SW480 (cell line): ENCODE results near the gene FHIT.
"Not testable (repeated sequence)": the region's sequence is repeated elsewhere in the genome, so short reads cannot be mapped to it uniquely, and the experiment has no call there.

Experiments
- DNase-seq: peaks from one replicate; pipeline ENCODE4 v3.0.0-alpha.2; 2016; ENCODE audit warnings: low spot score

FHIT gene

DNA sequence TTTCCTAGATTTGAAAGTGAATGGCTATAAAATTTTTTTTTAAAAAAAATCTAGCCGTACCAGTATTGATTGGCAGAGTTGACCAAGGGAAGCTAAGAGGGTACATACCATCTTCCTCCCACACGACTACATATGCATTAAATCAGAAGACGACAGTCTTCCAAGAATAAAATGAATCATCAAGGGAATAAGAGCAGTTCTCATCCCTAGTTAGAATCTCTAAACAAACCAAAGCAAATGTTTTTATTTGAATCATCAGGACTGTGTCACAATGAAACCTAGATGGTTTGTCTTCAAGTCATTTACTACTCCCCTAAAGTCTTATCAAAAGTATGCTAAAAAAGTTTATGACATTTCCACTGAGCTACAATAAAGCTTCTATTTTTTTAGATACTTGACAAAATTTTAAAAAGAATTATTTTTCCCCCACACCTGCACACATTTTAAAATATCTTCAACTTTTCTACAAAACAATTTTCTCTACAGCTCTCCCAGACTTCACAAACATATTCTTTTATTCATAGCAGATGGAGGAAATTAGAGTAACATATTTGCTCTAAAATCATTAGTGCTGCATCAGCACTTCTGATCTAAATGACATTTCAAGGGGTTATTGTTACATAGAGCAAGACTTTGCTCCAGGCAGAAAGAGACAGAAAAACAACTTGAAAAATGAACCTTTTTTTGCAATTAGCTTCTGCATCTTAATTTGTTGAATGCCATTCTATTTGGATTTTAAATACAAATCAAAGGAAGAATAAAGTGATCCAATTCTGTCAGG, 547.1 kb downstream of the FHIT start:
- DNase-seq: no peak

DNA sequence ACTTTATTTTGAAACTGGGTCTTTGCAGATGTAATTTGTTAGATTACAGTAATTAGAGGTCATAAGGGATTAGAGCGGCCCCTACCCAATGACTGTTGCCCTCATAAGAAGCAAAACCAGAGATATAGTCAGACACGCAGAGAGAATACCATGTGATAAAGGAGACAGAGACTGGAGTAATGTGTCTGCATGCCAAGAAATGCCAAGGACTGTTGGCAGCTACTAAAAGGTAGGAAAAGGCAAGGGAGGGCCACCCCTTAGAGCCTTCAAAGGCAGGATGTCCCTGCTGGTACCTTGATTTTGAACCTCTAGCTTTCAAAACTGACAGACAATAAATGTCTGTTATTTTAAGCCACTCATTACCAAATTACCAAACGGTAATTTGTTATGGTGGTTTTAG, 548.2 kb downstream of the FHIT start:
- no peak for DNase-seq

DNA sequence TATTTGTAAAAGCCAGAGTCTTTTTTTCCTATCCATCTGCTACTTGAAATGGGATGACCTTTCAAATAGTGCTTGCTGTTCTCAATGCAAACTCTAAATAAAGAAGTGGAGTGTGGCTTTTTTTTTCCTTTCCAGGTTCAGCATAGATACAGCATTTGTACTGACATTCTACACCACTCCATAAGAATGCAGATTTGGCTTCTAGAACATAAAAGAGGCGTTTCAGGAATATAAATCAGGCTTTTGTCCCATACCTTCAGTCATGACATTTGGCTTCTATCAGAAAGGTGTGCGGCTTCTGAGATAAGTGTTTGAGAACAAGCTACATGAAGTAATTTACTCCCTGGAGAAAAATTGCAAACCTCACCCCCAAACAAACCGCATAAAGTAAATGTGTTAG, 553.1 kb downstream of the FHIT start:
- no peak for DNase-seq

DNA sequence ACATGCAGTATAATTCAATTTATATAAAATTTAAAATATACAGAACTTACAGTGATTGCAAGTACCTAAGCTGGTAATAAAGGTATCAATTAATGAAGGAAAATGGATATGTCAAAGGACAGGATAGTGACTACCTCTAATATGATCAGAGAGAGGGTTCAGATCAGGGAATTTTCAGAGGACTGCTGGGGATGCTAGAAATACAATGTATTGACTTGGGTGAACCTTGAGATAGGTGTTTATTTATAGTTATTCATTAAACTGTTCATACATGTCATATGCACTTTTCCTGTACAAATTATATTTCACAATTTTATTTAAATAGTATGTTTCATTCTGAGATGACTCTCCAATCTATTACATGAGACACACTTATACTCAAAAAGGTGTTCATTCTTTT, 554.1 kb downstream of the FHIT start:
- DNase-seq: no peak

DNA sequence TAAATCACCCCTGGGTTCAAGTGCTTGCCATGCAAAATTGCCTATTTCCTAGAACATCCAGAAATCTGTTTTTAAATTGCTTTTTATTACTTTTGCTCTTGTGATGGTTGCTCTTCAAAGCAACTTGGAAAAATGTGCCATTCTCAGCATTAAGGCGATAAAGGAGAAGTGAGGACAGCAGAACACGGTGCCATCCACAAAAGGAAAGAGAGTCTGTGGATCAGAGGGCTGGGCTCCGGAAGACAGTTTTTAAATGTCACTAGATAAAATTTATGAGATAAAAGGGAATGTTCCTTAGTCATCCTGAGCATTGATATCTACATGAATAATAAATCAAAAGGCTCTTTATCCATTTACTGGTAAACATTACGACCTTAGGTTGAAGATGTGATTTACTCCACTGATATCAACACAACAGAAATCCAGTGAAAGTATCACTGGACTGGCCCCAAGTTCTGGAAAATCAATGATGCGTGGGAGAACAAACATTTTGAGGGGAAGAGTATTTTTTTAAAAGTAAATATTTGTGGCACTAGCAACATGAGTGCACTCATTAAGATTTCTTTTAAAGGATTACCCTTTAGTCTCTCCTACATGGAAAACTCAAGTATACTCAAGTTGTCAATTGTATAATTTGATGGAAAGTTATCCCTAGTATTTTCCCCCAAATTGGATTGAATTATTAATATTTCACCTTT, 554.7 kb downstream of the FHIT start:
- DNase-seq: no peak

DNA sequence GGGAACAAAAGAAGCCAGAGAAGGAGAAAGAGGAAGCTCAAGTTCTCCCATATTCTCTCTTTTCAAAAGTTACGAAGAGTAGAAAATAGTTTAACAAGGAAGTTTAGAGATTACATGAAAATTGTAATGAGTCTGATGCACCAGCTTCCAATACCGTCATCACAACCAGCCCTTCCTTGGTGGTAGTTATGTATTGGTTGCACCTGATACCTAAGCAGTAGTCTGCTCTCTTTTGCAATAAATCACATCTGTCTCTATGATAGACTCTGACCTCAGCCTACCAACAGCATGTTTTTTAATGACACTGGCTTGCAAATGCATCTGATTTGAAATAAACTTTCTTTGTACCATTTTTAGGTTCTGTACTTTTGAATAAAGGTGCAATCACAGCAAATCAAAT, 575.8 kb downstream of the FHIT start:
- DNase-seq: no peak

DNA sequence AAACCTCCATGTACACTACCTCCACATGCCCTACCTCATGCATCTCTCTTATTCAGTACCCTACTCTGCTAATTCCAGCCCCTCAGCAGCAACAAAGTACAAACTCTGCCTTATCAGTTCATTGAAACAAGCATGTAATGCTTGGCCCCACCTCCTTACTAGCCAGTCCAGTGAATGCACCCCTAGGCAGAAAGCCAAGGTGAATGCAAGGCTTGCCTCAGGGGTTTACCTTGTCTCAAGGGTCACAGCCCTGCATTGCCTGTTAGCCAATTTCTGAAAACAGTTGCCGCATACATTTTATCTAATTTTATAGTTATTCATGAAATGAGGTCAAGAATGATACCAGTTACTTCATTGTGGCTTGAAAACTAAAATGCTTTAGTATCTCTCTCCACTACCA, 576.4 kb downstream of the FHIT start:
- no peak for DNase-seq

DNA sequence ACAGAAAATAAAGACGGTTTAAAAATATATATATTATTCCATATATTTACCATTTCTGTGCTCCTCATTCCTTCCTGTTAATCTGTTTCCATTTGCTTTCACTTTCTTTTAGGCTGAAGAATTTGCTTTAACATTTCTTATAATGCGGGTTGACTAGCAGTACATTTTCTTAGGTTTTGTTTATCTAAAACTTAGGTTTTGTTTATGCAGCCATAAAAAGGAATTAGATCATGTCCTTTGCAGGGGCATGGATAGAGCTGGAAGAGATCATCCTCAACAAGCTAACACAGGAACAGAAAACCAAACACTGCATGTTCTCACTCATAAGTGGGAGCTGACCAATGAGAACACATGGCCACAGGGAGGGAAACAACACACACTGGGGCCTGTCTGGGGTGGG, 578.1 kb downstream of the FHIT start:
- DNase-seq: no peak

DNA sequence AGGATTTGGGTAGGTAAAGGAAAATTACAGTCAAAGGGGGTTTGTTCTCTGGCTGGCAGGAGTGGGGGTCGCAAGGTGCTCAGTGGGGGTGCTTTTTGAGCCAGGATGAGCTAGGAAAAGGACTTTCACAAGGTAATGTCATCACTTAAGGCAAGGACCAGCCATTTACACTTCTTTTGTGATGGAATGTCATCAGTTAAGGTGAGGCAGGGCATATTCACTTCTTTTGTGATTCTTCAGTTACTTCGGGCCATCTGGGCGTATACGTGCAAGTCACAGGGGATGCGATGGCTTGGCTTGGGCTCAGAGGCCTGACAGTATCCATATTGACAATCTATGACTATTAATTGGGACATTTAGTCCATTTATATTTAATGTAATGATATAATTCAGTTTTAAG, 578.9 kb downstream of the FHIT start:
- not testable (repeated sequence) for DNase-seq

DNA sequence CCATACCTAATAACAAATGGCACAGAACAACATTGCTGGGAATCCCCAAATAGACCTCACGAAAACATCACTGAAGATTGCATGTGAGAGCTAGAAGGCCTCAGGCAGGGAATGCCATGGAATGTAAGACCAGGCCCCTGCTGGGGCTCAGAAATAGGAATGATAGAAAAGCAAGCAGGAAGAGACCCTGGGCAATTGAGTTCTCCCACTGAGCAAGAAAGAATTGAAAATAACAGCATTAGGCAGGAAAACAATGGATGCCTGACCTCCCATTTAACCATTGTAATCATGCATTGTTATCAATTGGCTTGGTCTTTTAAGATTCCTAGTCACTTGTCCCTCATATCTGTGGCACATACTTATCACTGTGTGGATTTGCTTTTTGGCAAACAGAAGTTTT, 581.6 kb downstream of the FHIT start:
- no peak for DNase-seq

DNA sequence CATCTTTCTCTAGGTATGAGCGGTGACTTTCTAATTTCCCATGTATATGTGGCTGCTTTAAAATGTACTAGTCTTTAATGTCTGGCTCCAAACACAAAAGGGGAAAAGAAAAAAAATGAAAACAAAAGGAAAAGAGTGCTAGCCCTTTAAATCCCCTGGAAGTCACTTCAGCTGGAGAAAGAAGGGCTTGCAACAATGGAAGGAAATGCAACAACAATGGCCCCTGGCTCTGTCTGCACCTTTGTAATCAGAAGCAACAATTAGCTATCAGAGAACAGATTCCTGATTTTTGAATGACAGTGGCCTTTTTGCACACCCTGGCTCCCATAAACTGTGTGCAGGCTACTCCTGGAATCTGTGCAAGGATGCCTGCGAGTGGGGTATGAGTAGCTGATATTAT, 591.2 kb downstream of the FHIT start:
- DNase-seq: no peak

DNA sequence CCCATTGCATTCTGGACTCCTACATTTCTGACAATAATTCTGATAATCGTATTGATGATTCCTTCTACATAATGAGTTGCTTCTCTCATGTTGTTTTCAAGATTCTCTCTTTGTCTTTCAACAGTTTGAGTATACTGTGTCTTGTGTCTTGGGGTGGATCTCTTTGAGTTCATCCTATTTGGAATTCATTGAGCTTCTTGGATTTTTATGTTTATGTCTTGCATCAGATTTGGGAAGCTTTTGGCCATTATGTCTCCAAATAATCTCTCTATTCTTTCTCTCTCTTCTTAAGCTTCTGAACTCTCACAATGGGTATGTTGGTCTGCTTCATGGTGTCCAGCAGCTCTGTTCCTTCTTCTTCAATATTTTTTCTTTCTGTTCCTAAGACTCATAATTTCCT, 592.2 kb downstream of the FHIT start:
- no peak for DNase-seq

DNA sequence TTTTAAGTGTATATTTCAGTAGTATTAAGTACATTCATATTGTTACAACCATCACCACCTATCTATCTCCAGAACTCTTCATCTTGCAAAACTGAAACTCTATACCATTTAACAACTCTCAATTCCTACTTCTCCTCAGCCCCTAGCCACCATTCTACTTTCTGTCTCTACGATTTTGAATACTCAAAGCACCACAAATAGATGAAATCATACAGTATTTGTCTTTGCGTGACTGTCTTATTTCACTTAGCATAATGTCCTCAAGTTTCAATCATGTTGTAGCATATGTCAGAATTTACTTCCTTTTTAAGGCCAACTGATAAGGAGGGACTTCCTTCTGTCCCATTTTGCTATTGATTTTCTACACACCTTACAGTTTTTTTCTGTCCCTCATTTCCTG, 593.3 kb downstream of the FHIT start:
- DNase-seq: no peak

DNA sequence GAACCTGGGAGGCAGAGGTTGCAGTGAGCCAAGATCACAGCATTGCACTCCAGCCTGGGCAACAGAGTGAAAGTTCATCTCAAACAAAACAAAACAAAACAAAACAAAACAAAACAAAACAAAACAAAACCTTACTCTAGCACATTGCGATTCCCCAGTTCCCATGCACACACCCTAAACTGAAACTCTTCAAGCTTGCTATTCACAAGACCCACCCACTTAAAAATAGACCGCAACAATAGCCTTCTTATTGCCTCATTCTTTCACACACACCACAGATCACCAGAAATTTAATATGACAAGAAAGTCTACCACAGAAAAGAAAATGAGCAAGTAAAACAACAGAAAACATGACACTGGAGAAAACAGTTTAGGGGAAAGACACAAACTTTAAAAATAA, 598.4 kb downstream of the FHIT start:
- DNase-seq: no peak

DNA sequence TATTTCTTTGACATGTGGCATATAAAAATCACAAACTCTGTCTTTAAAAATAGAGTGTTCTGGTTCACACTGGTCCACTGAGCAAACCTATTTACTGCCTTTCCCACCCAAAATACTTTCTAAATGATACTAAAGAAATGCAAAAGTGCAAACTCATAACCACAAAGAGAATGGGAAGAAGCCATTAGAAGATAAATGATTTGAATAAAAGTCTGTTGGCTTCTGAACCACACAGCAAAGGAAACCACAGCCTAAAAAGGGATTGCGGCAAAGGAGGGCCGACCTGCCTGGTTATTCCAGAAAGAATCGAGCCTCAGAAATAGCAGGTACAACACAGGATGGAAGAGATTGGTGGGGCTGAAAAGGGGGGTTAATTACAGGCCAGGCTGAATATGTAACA, 599.5 kb downstream of the FHIT start:
- no peak for DNase-seq

DNA sequence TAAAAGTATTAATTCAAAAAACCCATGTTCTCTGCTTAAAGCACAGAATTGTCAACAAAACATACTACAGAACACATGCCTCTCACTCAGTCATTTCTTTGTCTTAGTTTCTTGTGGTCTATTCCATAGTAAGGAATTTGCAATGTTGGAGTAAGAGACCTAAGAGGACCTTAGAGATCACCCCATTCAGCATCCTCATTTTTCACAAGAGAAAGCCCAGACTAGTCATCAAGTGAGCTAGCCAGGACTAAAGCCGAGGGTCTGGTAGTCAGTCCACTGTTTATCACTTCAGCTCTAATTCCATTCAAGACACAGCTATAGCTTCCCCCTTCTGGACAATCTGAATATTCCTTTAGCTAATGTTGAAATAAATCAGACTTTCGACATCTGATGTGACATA, 601.1 kb downstream of the FHIT start:
- no peak for DNase-seq

DNA sequence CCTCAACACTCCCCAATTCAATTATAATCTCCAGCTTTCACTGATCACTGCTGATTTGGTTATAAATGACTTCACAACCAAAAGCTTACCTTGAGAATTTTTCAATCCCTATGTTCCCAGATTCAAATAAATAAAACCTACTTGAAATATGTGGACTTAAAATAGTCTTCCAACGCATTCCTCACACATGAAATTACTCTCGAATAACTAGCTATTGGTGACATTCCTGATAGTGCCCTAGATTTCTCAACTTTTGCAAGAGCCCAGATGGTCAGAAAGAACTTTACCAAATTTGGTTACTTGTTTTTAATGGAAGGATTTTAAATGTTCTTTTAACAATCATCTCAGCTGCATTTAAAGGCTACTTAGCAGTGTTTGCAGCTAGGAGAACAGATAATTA, 605.5 kb downstream of the FHIT start:
- DNase-seq: no peak

DNA sequence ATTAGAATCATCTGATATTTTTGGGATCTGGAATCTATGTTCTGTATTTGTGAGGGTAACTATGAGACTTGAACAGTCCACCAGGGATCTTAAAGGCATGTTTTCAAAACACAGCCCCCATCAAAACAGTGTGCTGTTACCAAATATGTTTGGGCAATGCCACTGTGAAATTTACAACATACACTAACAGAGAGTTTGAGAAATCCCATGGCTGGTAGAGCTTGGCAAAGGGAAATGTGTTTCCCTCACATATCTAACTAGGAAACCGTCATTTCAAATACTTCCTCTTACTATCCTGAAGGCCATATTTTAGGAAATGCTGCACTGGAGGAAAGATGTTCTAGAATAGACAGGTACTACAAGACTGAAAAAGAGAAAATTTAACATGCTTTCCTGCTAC, 607.4 kb downstream of the FHIT start:
- no peak for DNase-seq

DNA sequence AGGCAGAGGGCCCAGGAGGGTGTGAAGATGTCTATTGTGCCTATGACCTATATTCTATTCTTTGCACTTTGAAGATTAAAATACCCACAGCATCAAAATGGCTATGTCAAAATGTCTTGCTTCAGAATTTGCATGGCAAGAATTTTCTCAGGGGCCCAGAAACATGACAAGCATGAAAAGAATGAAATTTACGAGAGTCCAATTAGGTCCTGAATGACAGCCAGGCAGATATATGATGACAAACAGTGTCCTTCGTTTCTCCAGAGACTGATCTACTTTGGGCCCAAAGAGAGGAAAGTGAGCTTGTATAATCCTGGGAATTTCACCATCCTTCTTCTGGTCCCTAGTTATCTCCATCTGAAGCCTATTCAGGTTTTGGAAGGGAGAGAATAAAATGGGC, 609.9 kb downstream of the FHIT start:
- DNase-seq: no peak

DNA sequence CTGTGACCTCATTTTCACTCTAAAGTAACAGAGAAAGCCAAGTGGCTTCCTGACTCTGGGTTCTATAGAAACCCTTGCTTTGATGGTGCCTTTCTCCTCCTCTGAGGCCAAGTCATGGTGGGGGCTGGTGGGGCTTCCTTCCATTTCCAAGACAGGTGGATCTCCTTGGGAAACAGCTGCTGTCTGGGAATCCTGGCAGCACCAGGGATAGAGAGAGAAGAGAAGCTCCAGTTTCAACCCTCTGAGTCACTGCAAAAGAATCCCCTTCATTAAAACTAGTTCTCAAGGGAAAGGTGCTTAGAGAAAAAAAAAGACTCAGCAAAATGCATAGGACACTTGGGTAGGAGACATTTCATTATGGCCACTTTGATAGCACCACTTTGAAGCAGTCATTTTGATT, 614.4 kb downstream of the FHIT start:
- peak; percentile 29 for DNase-seq

DNA sequence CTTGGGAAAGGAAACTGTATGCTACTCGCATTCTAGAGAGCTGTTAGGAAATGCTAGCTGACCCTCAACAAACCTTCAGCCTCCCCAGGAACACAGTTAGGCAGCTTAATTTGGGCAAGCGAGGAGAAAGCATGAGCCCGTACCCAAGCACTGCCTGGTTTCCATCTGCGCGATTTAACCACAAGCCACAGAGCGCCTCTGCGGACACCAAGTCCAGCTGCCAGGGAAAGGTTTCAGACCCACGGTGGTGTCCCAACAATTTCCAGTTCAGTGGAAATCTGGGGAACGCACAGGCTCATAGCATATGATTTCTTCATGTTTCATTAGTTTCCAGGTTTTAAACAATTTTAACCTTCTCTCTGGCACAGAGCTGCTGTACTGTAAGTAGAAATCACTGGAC, 617.6 kb downstream of the FHIT start:
- DNase-seq: no peak

DNA sequence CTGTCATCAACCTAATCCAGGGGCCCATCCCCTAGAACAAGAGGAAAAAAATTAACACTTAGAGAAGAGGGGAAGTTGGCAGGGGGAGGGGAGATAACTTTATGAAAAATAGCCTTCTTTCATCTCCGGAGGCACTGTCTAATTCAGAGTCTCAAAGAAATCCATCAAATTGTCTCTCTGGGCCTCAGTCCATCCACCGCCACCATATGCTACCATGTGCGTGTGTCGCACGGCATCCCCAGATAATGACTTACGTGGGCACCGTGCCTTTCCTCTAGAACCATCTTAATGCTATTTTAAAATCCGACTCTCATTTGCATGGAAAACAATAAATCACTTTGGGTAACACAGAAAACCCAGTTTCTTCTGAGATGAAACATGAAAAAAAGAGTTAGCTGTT, 619.7 kb downstream of the FHIT start:
- no peak for DNase-seq

DNA sequence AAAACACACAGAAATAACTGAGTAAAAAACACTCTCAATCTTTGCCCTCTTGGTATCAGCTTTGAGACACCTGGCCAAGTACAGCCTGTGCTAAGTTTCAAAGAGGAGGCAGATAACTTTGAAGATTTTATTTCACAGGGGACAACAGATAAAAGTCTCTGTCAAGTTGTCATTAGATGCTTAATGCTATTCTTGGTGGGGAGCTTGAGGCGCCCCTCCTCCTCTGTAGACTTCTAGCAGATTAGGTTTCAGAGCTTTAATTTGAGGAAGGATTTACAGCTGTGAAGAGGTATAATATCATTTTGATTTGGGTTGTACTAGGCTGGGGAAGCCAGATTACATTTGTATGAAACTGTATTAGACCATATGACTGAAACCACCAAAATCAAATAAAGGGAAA, 620.3 kb downstream of the FHIT start:
- no peak for DNase-seq

DNA sequence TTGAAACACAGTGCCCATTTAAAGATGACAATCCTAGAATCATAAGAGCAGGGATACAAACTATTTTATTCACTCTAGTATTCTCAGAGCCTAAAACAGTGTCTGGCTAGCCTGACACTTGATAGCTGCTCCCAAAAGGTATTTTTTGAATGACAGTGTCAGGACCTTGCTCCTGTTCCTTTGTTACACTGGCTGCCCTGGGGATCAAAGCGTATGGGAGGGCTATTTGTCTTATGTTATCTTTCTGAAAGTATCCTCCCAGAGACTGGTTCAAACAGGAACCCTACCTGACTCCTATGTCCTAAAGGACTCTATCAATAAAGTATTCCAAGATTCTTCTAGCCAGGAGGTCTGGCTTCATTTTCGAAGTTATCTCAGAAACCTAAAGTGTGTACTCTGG, 621.4 kb downstream of the FHIT start:
- DNase-seq: no peak
